Measurements from ENCODE around the gene SLC22A1. TPM values are rescaled to one million over a fixed set of nuclear protein-coding genes. Genes with fewer than 3 reads are reported as not detected.

SLC22A1 gene
- total RNA-seq, 2 experiments from 2014 or later: 0.31 to 1.1 TPM

DNA sequence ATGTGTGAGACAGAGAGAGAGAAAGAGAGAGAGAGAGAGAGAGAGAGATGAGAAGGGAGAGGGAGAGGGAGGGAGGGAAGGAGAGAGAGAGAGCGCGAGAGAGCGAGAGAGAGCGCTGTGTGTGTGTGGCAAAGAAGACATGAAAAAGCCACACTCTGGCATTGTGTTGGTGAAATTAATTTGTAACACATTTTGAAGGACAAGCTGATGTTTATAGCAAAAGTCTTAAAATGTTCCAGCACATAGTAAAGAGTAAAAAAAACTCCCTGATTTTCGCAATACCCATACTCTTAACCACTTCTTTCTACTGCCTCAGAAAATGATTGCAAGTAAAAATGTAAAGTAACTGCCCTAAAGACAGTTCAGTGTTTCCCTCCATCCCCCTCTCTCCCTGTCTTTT is 56.7 kb downstream of the SLC22A1 start:
- ChIA-PET CTCF (no interaction called here), POLR2A (no interaction called here)
- ATAC-seq: no peak
- Mint-ChIP-seq H3K27ac (no peak overlapping the region), H3K4me1 (ENCODE audit: low read depth) (no peaks in the 10 kb centered on the region), H3K36me3 (ENCODE audit: low read depth) (no peaks in the 10 kb centered on the region), H3K27me3 (peaks cover 12% of the 10 kb centered on the region), H3K4me3 (no peak overlapping the region), H3K9me3 (no peaks in the 10 kb centered on the region)
- TF ChIP-seq, protein P1, sequence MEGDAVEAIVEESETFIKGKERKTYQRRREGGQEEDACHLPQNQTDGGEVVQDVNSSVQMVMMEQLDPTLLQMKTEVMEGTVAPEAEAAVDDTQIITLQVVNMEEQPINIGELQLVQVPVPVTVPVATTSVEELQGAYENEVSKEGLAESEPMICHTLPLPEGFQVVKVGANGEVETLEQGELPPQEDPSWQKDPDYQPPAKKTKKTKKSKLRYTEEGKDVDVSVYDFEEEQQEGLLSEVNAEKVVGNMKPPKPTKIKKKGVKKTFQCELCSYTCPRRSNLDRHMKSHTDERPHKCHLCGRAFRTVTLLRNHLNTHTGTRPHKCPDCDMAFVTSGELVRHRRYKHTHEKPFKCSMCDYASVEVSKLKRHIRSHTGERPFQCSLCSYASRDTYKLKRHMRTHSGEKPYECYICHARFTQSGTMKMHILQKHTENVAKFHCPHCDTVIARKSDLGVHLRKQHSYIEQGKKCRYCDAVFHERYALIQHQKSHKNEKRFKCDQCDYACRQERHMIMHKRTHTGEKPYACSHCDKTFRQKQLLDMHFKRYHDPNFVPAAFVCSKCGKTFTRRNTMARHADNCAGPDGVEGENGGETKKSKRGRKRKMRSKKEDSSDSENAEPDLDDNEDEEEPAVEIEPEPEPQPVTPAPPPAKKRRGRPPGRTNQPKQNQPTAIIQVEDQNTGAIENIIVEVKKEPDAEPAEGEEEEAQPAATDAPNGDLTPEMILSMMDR (IDR thresholded peaks at IDR 0.05): no peak
- no peak for DNase-seq
- intact Hi-C loops (cut with micrococcal nuclease): no loop called here

DNA sequence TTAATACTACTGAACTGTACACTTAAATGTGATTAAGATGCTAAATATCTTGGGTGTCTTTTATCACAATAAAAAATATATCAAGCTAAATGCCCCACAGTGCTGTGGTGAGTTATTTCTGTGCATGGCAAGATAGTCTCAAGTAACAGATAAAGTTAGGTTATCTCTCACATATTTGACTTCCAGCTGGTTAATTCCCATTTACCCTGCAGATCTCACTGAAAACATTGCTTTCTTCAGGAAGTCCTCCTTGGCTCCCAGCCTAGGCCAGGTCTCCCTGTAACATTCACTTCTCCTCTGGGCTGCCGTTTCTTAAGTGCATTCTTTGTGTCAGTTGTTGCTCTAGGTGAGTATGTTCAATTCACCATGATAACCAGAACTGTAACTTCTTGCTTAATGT is 59.1 kb downstream of the SLC22A1 start:
- no peak overlapping the region for H3K4me3 Mint-ChIP-seq
- TF ChIP-seq, protein P1 (IDR thresholded peaks at IDR 0.05): no peak
- no peaks in the 10 kb centered on the region for H3K36me3 Mint-ChIP-seq (ENCODE audit: low read depth)
- DNase-seq (no peak), ATAC-seq (no peak)
- peaks cover under 1% of the 10 kb centered on the region for H3K9me3 Mint-ChIP-seq
- POLR2A ChIA-PET: no interaction called here
- intact Hi-C loops (cut with micrococcal nuclease): no loop called here
- H3K27ac Mint-ChIP-seq: no peak overlapping the region
- peaks cover 23% of the 10 kb centered on the region for H3K27me3 Mint-ChIP-seq
- no peaks in the 10 kb centered on the region for H3K4me1 Mint-ChIP-seq (ENCODE audit: low read depth)
- CTCF ChIA-PET: no interaction called here

DNA sequence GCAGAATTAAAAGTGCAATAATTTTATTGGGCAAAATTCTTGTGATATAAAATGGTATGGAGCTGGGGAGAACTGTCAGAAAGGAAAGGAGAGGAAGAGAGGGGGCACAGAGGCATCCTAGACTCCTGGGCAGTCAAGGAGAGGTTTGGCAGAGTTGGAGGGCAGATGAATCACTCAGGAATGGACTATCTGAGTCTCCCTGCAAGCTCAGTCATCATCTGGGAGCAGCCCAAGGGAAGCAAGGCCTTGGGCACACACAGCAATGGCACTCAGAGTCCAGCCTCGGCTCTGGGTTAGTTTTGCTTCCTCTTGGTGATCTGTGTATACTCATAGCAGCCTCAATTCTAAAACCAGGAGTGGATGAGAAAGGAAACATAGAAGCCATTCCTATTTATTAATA is 67.2 kb downstream of the SLC22A1 start:
- H3K4me1 Mint-ChIP-seq (ENCODE audit: low read depth): no peaks in the 10 kb centered on the region
- H3K9me3 Mint-ChIP-seq: peaks cover 17% of the 10 kb centered on the region
- CTCF ChIA-PET: no interaction called here
- no peak overlapping the region for H3K27ac Mint-ChIP-seq
- H3K27me3 Mint-ChIP-seq: peaks cover 14% of the 10 kb centered on the region
- no peak for DNase-seq
- no peak overlapping the region for H3K4me3 Mint-ChIP-seq
- no peak for ATAC-seq
- POLR2A ChIA-PET: no interaction called here
- intact Hi-C loops (cut with micrococcal nuclease): no loop called here
- TF ChIP-seq, protein P1 (IDR thresholded peaks at IDR 0.05): no peak
- H3K36me3 Mint-ChIP-seq (ENCODE audit: low read depth): no peaks in the 10 kb centered on the region

DNA sequence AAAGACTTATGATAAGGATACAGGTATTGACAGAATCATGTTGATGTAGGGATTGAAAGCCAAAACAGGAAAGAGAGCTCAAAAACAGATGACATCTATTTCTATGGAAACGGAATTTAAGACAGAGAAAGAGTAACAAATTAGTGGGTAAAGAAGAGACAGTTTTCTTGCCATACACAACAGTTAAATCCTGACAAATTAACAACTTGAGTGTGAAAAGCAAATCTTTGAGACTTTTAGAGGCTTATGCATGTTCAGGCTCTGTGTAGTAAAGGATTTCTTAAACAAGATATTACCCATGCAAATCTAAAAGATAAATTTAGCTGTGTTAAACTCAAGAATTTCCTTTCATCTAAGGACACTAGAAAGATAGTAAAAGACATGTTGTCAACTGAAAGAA is 68.5 kb downstream of the SLC22A1 start:
- H3K36me3 Mint-ChIP-seq (ENCODE audit: low read depth): no peaks in the 10 kb centered on the region
- POLR2A ChIA-PET: no interaction called here
- intact Hi-C loops (cut with micrococcal nuclease): no loop called here
- TF ChIP-seq, protein P1 (IDR thresholded peaks at IDR 0.05): no peak
- ATAC-seq: no peak
- peaks cover 6% of the 10 kb centered on the region for H3K27me3 Mint-ChIP-seq
- DNase-seq: no peak
- H3K4me1 Mint-ChIP-seq (ENCODE audit: low read depth): no peaks in the 10 kb centered on the region
- no peak overlapping the region for H3K4me3 Mint-ChIP-seq
- CTCF ChIA-PET: interaction anchor here (0.9 to 1.0 kb wide), 2 partner anchors 51 to 266 kb away, joined by 3 to 4 read pairs; no protein-coding TSS in a partner anchor
- peaks cover 28% of the 10 kb centered on the region for H3K9me3 Mint-ChIP-seq
- H3K27ac Mint-ChIP-seq: no peak overlapping the region

DNA sequence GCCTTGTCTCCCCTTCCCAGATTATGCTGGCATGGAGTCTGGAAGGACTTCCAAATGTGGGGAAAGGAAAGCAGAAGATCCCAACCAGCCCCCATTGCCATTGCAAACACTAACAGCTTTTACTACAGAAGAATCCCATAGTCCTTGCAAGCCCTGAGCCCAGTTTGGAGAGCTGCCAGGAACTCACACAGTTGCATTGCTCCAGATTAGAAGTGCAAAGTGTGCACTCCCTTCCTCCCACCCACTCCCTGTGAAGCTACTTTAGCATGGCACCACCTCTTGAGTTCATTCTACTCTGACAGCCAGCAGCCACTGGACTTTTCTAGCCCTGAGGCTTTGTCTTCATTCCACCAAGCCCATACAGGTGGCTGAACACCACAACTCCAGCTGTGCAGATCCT is 69.4 kb downstream of the SLC22A1 start:
- Mint-ChIP-seq H3K27ac (no peak overlapping the region), H3K4me3 (no peak overlapping the region), H3K27me3 (peaks cover 3% of the 10 kb centered on the region), H3K36me3 (ENCODE audit: low read depth) (no peaks in the 10 kb centered on the region), H3K9me3 (peaks cover 28% of the 10 kb centered on the region), H3K4me1 (ENCODE audit: low read depth) (no peaks in the 10 kb centered on the region)
- TF ChIP-seq, protein P1 (IDR thresholded peaks at IDR 0.05): no peak
- ChIA-PET POLR2A (no interaction called here), CTCF (interaction anchor here (1.0 kb wide), 1 partner anchor 265 kb away, joined by 4 read pairs; no protein-coding TSS in a partner anchor)
- intact Hi-C loops (cut with micrococcal nuclease): no loop called here
- no peak for DNase-seq
- ATAC-seq: no peak

All from activated CD8-positive, alpha-beta T cell treated with anti-CD3 and anti-CD28 coated beads for 36 hours (primary cell).